HCT116 (cell line): ENCODE measurements around the gene VAV2. TPM values are rescaled to one million over a fixed set of nuclear protein-coding genes. Genes with fewer than 3 reads are reported as not detected.

ENCODE experiments used
- ATAC-seq: fragments of 200-7000 bp; cut with Tn5 transposase; 2 replicates; pipeline ENCODE4 v1.9.1; 2020; ENCODE audit warnings: mild to moderate bottlenecking, moderate library complexity
- BruUV-seq: library from RNA; stranded (reverse); fragments of 400-500 nt; replicated peaks from 2 replicates; lab custom pipeline; 2021; lab: Mats Ljungman, UMichigan
- CTCF ChIA-PET: fragments of 300-600 bp; sonication (Branson Sonifier 250); formaldehyde crosslinking; loops from one replicate; lab custom pipeline; 2021; ENCODE audit warnings: antibody characterized with exemption; lab: Charles Lee
- POLR2A ChIA-PET: fragments of 300-600, 350-600 bp; sonication (Branson Sonifier 250); formaldehyde crosslinking; loops from one replicate; lab custom pipeline; 2021; ENCODE audit warnings: antibody characterized with exemption; lab: Charles Lee
- RAD21 ChIA-PET, 2 experiments: fragments of 300-600 bp; sonication (Branson Sonifier 250); formaldehyde crosslinking; loops; one replicate each; lab custom pipeline; 2023; ENCODE audit warnings: low total read pairs in 2 of 2; ENCODE audit not compliant: uncharacterized antibody in 2 of 2, unreplicated experiment in 2 of 2, low non-redundant PET in 1 of 2; lab: Charles Lee
- DNase-seq: peaks from one replicate; pipeline ENCODE4 v3.0.0-alpha.2; 2010; ENCODE audit warnings: low read depth, low spot score
- H2AFZ ChIP-seq: fragments of 200-600 bp; shearing (Covaris generic), sonication (generic); 2 replicates; pipeline ENCODE4 v1.6.1; 2017; ENCODE audit warnings: low read depth, mixed run types, mixed read lengths, antibody characterized with exemption, low read length; ENCODE audit not compliant: poor library complexity, severe bottlenecking
- H3K27ac ChIP-seq: 2 replicates; pipeline ENCODE4 v1.5.1; 2012; ENCODE audit warnings: low read depth, low read length
- H3K27me3 ChIP-seq: fragments of 200-600 bp; sonication (generic); 2 replicates; pipeline ENCODE4 v1.6.1; 2016; ENCODE audit warnings: mixed run types, low read length, mixed read lengths; ENCODE audit not compliant: insufficient read depth
- H3K36me3 ChIP-seq, 2 experiments: fragments of 200-500 bp in 1 of 2; fragments of 200-600 bp in 1 of 2; sonication (Bioruptor generic) in 1 of 2; sonication (generic) in 1 of 2; 2 replicates each; pipeline versions ENCODE4 v1.5.1 to v1.6.1; 2014 to 2016; ENCODE audit warnings: low read length in 2 of 2, inconsistent platforms in 1 of 2, mixed read lengths in 1 of 2, mixed run types in 1 of 2; ENCODE audit not compliant: insufficient read depth in 2 of 2, control insufficient read depth in 1 of 2
- H3K4me1 ChIP-seq, 2 experiments: fragments of 200-600 bp in 1 of 2; sonication (generic) in 1 of 2; 2 replicates each; pipeline versions ENCODE4 v1.5.1 to v1.6.1; 2012 to 2017; ENCODE audit warnings: low read length in 2 of 2, inconsistent platforms in 1 of 2, mild to moderate bottlenecking in 1 of 2, mixed read lengths in 1 of 2, mixed run types in 1 of 2, moderate library complexity in 1 of 2; ENCODE audit not compliant: insufficient read depth in 2 of 2, control insufficient read depth in 1 of 2
- H3K4me2 ChIP-seq: fragments of 200-600 bp; sonication (generic); 2 replicates; pipeline ENCODE4 v1.6.1; 2017; ENCODE audit warnings: mixed run types, low read length, mixed read lengths
- H3K4me3 ChIP-seq, 2 experiments: fragments of 200-600 bp in 1 of 2; sonication (generic) in 1 of 2; replicated peaks in 1 of 2; 2 replicates each; pipeline ENCODE4 v1.5.1; 2011 to 2016; ENCODE audit warnings: low read length in 2 of 2, control low read depth in 1 of 2, low read depth in 1 of 2, mild to moderate bottlenecking in 1 of 2, mixed read lengths in 1 of 2, mixed run types in 1 of 2
- H3K79me2 ChIP-seq: fragments of 200-600 bp; sonication (generic); 2 replicates; pipeline ENCODE4 v1.6.1; 2017; ENCODE audit warnings: mild to moderate bottlenecking, mixed run types, low read length, moderate library complexity, mixed read lengths; ENCODE audit not compliant: insufficient read depth
- H3K9ac ChIP-seq: fragments of 200-600 bp; sonication (generic); 2 replicates; pipeline ENCODE4 v1.6.1; 2016; ENCODE audit warnings: low read length, mixed read lengths
- H3K9me2 ChIP-seq: fragments of 200-600 bp; sonication (generic), shearing (Covaris generic); 2 replicates; pipeline ENCODE4 v1.6.1; 2017; ENCODE audit warnings: mixed run types, mild to moderate bottlenecking, moderate library complexity; ENCODE audit not compliant: insufficient read depth
- H3K9me3 ChIP-seq, 2 experiments: fragments of 200-500 bp in 1 of 2; fragments of 200-600 bp in 1 of 2; sonication (Bioruptor generic) in 1 of 2; sonication (generic) in 1 of 2; 2 replicates each; pipeline ENCODE4 v1.6.1; 2014 to 2017; ENCODE audit warnings: low read length in 2 of 2, mixed read lengths in 2 of 2, inconsistent platforms in 1 of 2, low read depth in 1 of 2, mild to moderate bottlenecking in 1 of 2, mixed run types in 1 of 2, moderate library complexity in 1 of 2; ENCODE audit not compliant: control insufficient read depth in 1 of 2, insufficient read depth in 1 of 2
- H4K20me1 ChIP-seq: fragments of 200-600 bp; sonication (generic), shearing (Covaris generic); 2 replicates; pipeline ENCODE4 v1.6.1; 2017; ENCODE audit warnings: mixed run types, mild to moderate bottlenecking, moderate library complexity; ENCODE audit not compliant: insufficient read depth
- CBX3 ChIP-seq: IDR thresholded peaks from 2 replicates; pipeline ENCODE4 v1.6.1; 2012; ENCODE audit warnings: low read depth
- CEBPB ChIP-seq: IDR thresholded peaks from 2 replicates; pipeline ENCODE4 v1.6.1; 2012; ENCODE audit warnings: low read depth
- EGR1 ChIP-seq: IDR thresholded peaks from 2 replicates; pipeline ENCODE4 v1.6.1; 2012; ENCODE audit warnings: low read depth
- ELF1 ChIP-seq: IDR thresholded peaks from 2 replicates; pipeline ENCODE4 v1.6.1; 2012; ENCODE audit warnings: low read depth, borderline replicate concordance
- EZH2 ChIP-seq: fragments of 200-600 bp; sonication (generic); IDR thresholded peaks from 2 replicates; pipeline ENCODE4 v1.6.1; 2017; ENCODE audit warnings: antibody characterized with exemption, mixed run types
- EZH2phosphoT487 ChIP-seq: fragments of 200-600 bp; IDR thresholded peaks from 2 replicates; pipeline ENCODE4 v1.6.1; 2018; ENCODE audit warnings: antibody characterized with exemption, borderline replicate concordance
- JUND ChIP-seq: IDR thresholded peaks from 2 replicates; pipeline ENCODE4 v1.6.1; 2012
- MAX ChIP-seq: IDR thresholded peaks from 2 replicates; pipeline ENCODE4 v1.6.1; 2012
- POLR2A ChIP-seq: IDR thresholded peaks from 2 replicates; pipeline ENCODE4 v1.7.0; 2011; ENCODE audit warnings: borderline replicate concordance; ENCODE audit not compliant: insufficient read depth, insufficient read length; ENCODE audit errors: extremely low read depth
- POLR2AphosphoS5 ChIP-seq: IDR thresholded peaks from 2 replicates; pipeline ENCODE4 v1.6.1; 2011; ENCODE audit warnings: mild to moderate bottlenecking, low read depth, low read length, moderate library complexity
- SP1 ChIP-seq: IDR thresholded peaks from 2 replicates; pipeline ENCODE4 v1.6.1; 2012; ENCODE audit warnings: low read depth
- SRF ChIP-seq: IDR thresholded peaks from 2 replicates; pipeline ENCODE4 v1.6.1; 2012; ENCODE audit warnings: low read depth
- TCF7L2 ChIP-seq: IDR thresholded peaks from 2 replicates; pipeline ENCODE4 v1.7.0; 2011; ENCODE audit warnings: borderline replicate concordance, inconsistent platforms; ENCODE audit not compliant: insufficient read depth, insufficient read length; ENCODE audit errors: extremely low read depth
- YY1 ChIP-seq: IDR thresholded peaks from 2 replicates; pipeline ENCODE4 v1.6.1; 2011; ENCODE audit warnings: low read length, low read depth, moderate library complexity, mild to moderate bottlenecking; ENCODE audit not compliant: insufficient replicate concordance; ENCODE audit errors: extremely low read depth
- ZBTB33 ChIP-seq: IDR thresholded peaks from 2 replicates; pipeline ENCODE4 v1.6.1; 2011; ENCODE audit warnings: mild to moderate bottlenecking, low read length, moderate library complexity; ENCODE audit not compliant: insufficient replicate concordance; ENCODE audit errors: extremely low read depth
- ZFX ChIP-seq: fragments of 450-650 bp; IDR thresholded peaks from 2 replicates; pipeline ENCODE4 v1.6.1; 2017
- ZNF274 ChIP-seq: fragments of 200-500 bp; sonication (Bioruptor generic); IDR thresholded peaks from 2 replicates; pipeline ENCODE4 v1.6.1; 2014; ENCODE audit warnings: mild to moderate bottlenecking, low read depth, low read length, inconsistent platforms
- intact Hi-C: fragments of 100-400 bp; cut with micrococcal nuclease; formaldehyde crosslinking; loops from 2 replicates; pipeline ENCODE4 v1.10.0; 2022
- total RNA-seq: library from RNA; stranded (reverse); gene quantifications from one replicate; pipeline ENCODE4 v1.2.1, GENCODE V29; 2021; ENCODE audit not compliant: unreplicated experiment
- TF ChIP-seq, protein P1 (sequence below), 3 experiments: fragments of 200-600 bp in 1 of 3; sonication (generic) in 1 of 3; IDR thresholded peaks in 2 of 3; conservative IDR thresholded peaks in 1 of 3; 2 replicates each; pipeline ENCODE4 v1.5.1; 2012 to 2017; ENCODE audit warnings: low read depth in 2 of 3, low read length in 2 of 3, antibody characterized with exemption in 1 of 3, borderline replicate concordance in 1 of 3, control low read depth in 1 of 3, mild to moderate bottlenecking in 1 of 3, mixed read lengths in 1 of 3, mixed run types in 1 of 3, moderate library complexity in 1 of 3; ENCODE audit not compliant: insufficient read depth in 1 of 3

The VAV2 gene
- total RNA-seq, 1 experiment from 2014 or later: 33.2 TPM

DNA sequence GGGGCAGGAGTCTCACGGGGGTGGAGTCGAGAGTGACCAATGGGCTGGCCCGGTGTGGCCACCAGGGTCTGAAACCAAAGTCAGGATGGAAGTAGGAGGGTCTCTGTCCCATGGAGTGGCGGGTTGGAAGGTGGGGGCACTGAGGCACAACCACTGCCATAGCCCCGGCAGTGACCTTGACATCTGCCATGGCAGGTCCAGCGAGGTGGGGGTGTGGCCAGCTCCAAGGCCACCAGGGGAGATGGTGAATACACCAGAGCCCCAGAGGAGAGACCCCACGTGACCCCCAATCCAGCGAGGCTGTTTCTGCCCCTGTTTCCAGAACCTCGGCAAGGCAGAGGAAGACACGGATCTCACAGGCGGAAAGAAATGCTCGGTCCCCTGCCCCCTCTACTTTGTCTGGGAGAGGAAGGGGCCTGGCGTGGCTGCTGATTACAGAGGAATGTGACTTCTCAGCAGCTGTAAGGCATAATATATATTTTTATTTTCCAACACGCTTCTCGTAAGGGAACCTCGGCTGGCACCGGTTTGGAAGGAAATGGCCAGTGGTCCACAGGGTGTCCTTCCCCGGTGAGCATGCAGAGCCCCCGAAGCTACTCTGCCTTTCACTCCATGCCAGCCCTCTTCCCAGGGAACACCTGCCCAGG is 148.2 kb downstream of the VAV2 start:
- ATAC-seq: no peak
- no peak overlapping the region for H2AFZ ChIP-seq
- H3K79me2 ChIP-seq: peaks cover 5% of the 10 kb centered on the region; the same call in 1 of the 2 replicates
- no peaks in the 10 kb centered on the region for H3K36me3 ChIP-seq
- no peak overlapping the region for H3K4me3 ChIP-seq
- ChIA-PET POLR2A (no interaction called here), RAD21 (no interaction called here), CTCF (no interaction called here)
- BruUV-seq: no TSS peak
- H3K27ac ChIP-seq: no peak overlapping the region
- no peaks in the 10 kb centered on the region for H3K9me3 ChIP-seq
- intact Hi-C loops: no loop called here
- H3K4me1 ChIP-seq: no peaks in the 10 kb centered on the region; a peak in 1 of 4 replicates
- no peak for TF ChIP-seq EZH2phosphoT487
- H3K9ac ChIP-seq: no peak overlapping the region
- H3K9me2 ChIP-seq: no peaks in the 10 kb centered on the region
- H3K27me3 ChIP-seq: no peaks in the 10 kb centered on the region
- DNase-seq: no peak
- H4K20me1 ChIP-seq: no peaks in the 10 kb centered on the region
- H3K4me2 ChIP-seq: no peak overlapping the region

GRCh38 chr9:133843250-133843649 is 148.9 kb downstream of the VAV2 start:
- Histone ChIP-seq H3K79me2 (peaks cover 5% of the 10 kb centered on the region; the same call in 1 of the 2 replicates), H3K9ac (no peak overlapping the region), H3K4me2 (no peak overlapping the region), H4K20me1 (no peaks in the 10 kb centered on the region), H3K27ac (no peak overlapping the region), H2AFZ (no peak overlapping the region), H3K9me3 (no peaks in the 10 kb centered on the region), H3K36me3 (no peaks in the 10 kb centered on the region), H3K4me1 (no peaks in the 10 kb centered on the region; a peak in 1 of 4 replicates), H3K9me2 (no peaks in the 10 kb centered on the region), H3K4me3 (no peak overlapping the region), H3K27me3 (no peaks in the 10 kb centered on the region)
- intact Hi-C loops: no loop called here
- DNase-seq: no peak
- ATAC-seq: no peak
- ChIA-PET RAD21 (no interaction called here), CTCF (no interaction called here), POLR2A (no interaction called here)
- BruUV-seq: no TSS peak
- TF ChIP-seq ZNF274: no peak
- TF ChIP-seq ELF1: no peak
- TF ChIP-seq SRF: no peak
- no peak for TF ChIP-seq JUND
- TF ChIP-seq CBX3: no peak
- TF ChIP-seq EZH2: no peak
- TF ChIP-seq YY1: no peak
- TF ChIP-seq, protein P1, sequence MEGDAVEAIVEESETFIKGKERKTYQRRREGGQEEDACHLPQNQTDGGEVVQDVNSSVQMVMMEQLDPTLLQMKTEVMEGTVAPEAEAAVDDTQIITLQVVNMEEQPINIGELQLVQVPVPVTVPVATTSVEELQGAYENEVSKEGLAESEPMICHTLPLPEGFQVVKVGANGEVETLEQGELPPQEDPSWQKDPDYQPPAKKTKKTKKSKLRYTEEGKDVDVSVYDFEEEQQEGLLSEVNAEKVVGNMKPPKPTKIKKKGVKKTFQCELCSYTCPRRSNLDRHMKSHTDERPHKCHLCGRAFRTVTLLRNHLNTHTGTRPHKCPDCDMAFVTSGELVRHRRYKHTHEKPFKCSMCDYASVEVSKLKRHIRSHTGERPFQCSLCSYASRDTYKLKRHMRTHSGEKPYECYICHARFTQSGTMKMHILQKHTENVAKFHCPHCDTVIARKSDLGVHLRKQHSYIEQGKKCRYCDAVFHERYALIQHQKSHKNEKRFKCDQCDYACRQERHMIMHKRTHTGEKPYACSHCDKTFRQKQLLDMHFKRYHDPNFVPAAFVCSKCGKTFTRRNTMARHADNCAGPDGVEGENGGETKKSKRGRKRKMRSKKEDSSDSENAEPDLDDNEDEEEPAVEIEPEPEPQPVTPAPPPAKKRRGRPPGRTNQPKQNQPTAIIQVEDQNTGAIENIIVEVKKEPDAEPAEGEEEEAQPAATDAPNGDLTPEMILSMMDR (IDR thresholded peaks at IDR 0.05 in 2 of 3, conservative IDR thresholded peaks at IDR 0.05 in 1 of 3; ENCODE audit: borderline replicate concordance in 1 of 3, insufficient read depth in 1 of 3, low read depth in 2 of 3, low read length in 2 of 3): no peak
- TF ChIP-seq MAX: no peak
- TF ChIP-seq ZFX: no peak
- TF ChIP-seq ZBTB33: no peak
- TF ChIP-seq TCF7L2: no peak
- no peak for TF ChIP-seq EGR1
- no peak for TF ChIP-seq POLR2A
- TF ChIP-seq POLR2AphosphoS5: no peak
- no peak for TF ChIP-seq SP1
- no peak for TF ChIP-seq CEBPB
